ENCODE data around the gene PRKAR1B.

Gene PRKAR1B

DNA sequence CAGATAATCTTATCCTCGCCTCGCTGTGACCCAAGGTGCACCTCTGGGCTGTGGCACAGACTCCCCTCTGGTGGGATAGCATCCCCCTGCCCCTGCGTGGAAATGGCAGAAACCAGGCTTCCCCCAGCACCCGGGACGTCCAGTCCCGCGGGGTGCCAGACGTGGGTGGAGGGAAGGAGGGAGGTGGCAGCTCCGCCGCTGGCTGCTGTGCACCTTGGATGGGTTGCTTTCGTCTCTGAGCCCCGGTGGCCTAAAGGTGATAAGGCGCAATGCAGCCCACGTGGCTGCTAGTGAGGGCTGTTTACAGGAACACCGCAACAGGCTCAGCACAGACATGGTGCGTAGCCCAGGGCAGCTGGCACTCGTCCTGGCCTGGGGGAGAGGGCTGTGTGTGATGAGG, 193.8 kb downstream of the PRKAR1B start:
- no peak for TF ChIP-seq SUZ12 (IDR thresholded peaks at IDR 0.05; ENCODE audit: extremely low read depth, insufficient read depth, insufficient read length)
- no peak for TF ChIP-seq YY1 (IDR thresholded peaks at IDR 0.05; ENCODE audit: insufficient read depth, insufficient read length)
- TF ChIP-seq ZNF274 (IDR thresholded peaks at IDR 0.05; ENCODE audit: low read depth, low read length) = no peak
- Histone ChIP-seq H3K9ac (ENCODE audit: insufficient read length, low read depth) (no peak overlapping the region), H3K4me3 (ENCODE audit: insufficient read length, low read depth) (no peak overlapping the region), H3K36me3 (ENCODE audit: insufficient read depth, insufficient read length, low read length) (no peaks in the 10 kb centered on the region), H3K27me3 (ENCODE audit: insufficient read depth, insufficient read length) (no peaks in the 10 kb centered on the region), H3K4me1 (ENCODE audit: insufficient read depth, insufficient read length) (peaks cover 4% of the 10 kb centered on the region), H3K9me3 (ENCODE audit: insufficient read depth, low read length) (no peaks in the 10 kb centered on the region)
- no peak for DNase-seq (ENCODE audit: low read depth, low spot score)

- TF ChIP-seq ZNF274 (IDR thresholded peaks at IDR 0.05; ENCODE audit: low read depth, low read length) = no peak
- TF ChIP-seq YY1 (IDR thresholded peaks at IDR 0.05; ENCODE audit: insufficient read depth, insufficient read length) = no peak
- no peak for TF ChIP-seq SUZ12 (IDR thresholded peaks at IDR 0.05; ENCODE audit: extremely low read depth, insufficient read depth, insufficient read length)
- no peak for DNase-seq (ENCODE audit: low read depth, low spot score)
- Histone ChIP-seq H3K27me3 (ENCODE audit: insufficient read depth, insufficient read length) (no peaks in the 10 kb centered on the region), H3K4me3 (ENCODE audit: insufficient read length, low read depth) (no peak overlapping the region), H3K9me3 (ENCODE audit: insufficient read depth, low read length) (no peaks in the 10 kb centered on the region), H3K4me1 (ENCODE audit: insufficient read depth, insufficient read length) (peaks cover 4% of the 10 kb centered on the region), H3K9ac (ENCODE audit: insufficient read length, low read depth) (peak overlapping the region; percentile 44), H3K36me3 (ENCODE audit: insufficient read depth, insufficient read length, low read length) (no peaks in the 10 kb centered on the region)
Measured at GRCh38 chr7:532379-533143, 194.5 kb downstream of the PRKAR1B start.

DNA sequence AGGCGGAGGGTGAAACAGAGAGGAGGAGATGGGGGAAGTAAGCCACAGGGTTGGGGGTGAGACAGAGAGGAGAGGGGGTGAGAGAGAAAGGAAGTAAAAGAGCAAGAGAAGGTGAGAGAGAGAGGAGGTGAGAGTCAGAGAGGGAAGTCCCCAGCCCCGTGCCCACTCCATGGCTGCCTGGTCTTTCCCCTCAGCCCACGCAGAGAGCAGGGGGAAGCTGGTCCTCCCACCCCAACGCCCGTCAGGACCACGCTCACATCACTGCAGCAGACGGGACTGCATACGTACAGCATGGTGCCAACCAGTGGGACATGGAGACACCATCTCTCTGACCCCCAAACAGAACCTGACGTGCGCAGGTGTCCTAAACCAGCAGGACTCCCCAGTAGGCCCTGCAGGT, 195.3 kb downstream of the PRKAR1B start:
- Histone ChIP-seq H3K4me3 (ENCODE audit: insufficient read length, low read depth) (no peak overlapping the region), H3K36me3 (ENCODE audit: insufficient read depth, insufficient read length, low read length) (no peaks in the 10 kb centered on the region), H3K9ac (ENCODE audit: insufficient read length, low read depth) (no peak overlapping the region), H3K27me3 (ENCODE audit: insufficient read depth, insufficient read length) (no peaks in the 10 kb centered on the region), H3K4me1 (ENCODE audit: insufficient read depth, insufficient read length) (peaks cover 5% of the 10 kb centered on the region), H3K9me3 (ENCODE audit: insufficient read depth, low read length) (no peaks in the 10 kb centered on the region)
- TF ChIP-seq ZNF274 (IDR thresholded peaks at IDR 0.05; ENCODE audit: low read depth, low read length) (no peak), SUZ12 (IDR thresholded peaks at IDR 0.05; ENCODE audit: extremely low read depth, insufficient read depth, insufficient read length) (no peak), YY1 (IDR thresholded peaks at IDR 0.05; ENCODE audit: insufficient read depth, insufficient read length) (no peak)
- DNase-seq (ENCODE audit: low read depth, low spot score) = no peak

DNA sequence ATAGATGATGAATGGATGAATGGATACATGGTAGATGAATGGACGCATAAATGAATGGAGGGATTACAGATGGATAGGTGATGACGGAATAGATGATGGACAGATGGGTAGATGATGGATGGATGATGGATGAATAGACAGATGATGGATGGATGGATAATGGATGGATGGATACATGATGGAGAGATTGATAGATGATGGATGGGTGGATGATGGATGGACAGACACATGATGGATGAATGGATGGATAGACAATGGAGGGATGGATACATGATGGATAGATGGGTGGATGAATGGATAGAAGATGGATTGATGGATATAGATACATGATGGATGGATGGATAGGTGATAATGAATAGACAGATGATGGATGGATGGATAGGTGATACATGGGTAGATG, 198.6 kb downstream of the PRKAR1B start:
- H3K4me3 ChIP-seq (ENCODE audit: insufficient read length, low read depth) = no peak overlapping the region
- H3K9ac ChIP-seq (ENCODE audit: insufficient read length, low read depth) = no peak overlapping the region
- no peaks in the 10 kb centered on the region for H3K36me3 ChIP-seq (ENCODE audit: insufficient read depth, insufficient read length, low read length)
- H3K27me3 ChIP-seq (ENCODE audit: insufficient read depth, insufficient read length) = peaks cover 2% of the 10 kb centered on the region
- H3K9me3 ChIP-seq (ENCODE audit: insufficient read depth, low read length) = no peaks in the 10 kb centered on the region
- TF ChIP-seq YY1 (IDR thresholded peaks at IDR 0.05; ENCODE audit: insufficient read depth, insufficient read length) (no peak), SUZ12 (IDR thresholded peaks at IDR 0.05; ENCODE audit: extremely low read depth, insufficient read depth, insufficient read length) (no peak), ZNF274 (IDR thresholded peaks at IDR 0.05; ENCODE audit: low read depth, low read length) (no peak)
- no peak for DNase-seq (ENCODE audit: low read depth, low spot score)
- H3K4me1 ChIP-seq (ENCODE audit: insufficient read depth, insufficient read length) = peaks cover 15% of the 10 kb centered on the region

DNA sequence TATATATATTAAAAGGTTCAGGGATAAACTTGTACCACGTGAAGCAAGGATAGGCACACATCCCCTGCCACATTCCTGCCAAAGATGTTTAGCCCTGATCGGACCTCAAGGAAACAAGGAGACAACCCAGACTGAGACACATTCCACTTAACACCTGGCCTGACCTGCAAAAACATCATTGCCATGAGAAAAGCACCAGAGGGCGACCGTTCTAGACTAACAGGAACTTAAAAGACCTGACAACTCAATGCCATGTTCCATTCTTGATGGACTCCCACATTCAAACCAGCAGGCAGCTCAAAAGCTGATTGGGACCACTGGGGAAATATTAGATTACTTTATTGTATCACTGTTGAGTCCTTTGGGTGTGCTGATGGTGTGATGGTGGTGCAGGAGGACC, 199.4 kb downstream of the PRKAR1B start:
- Histone ChIP-seq H3K9me3 (ENCODE audit: insufficient read depth, low read length) (no peaks in the 10 kb centered on the region), H3K4me1 (ENCODE audit: insufficient read depth, insufficient read length) (peaks cover 22% of the 10 kb centered on the region), H3K9ac (ENCODE audit: insufficient read length, low read depth) (no peak overlapping the region), H3K36me3 (ENCODE audit: insufficient read depth, insufficient read length, low read length) (no peaks in the 10 kb centered on the region), H3K4me3 (ENCODE audit: insufficient read length, low read depth) (no peak overlapping the region), H3K27me3 (ENCODE audit: insufficient read depth, insufficient read length) (peaks cover 10% of the 10 kb centered on the region)
- TF ChIP-seq SUZ12 (IDR thresholded peaks at IDR 0.05; ENCODE audit: extremely low read depth, insufficient read depth, insufficient read length) = no peak
- TF ChIP-seq ZNF274 (IDR thresholded peaks at IDR 0.05; ENCODE audit: low read depth, low read length) = no peak
- TF ChIP-seq YY1 (IDR thresholded peaks at IDR 0.05; ENCODE audit: insufficient read depth, insufficient read length) = no peak
- DNase-seq (ENCODE audit: low read depth, low spot score) = no peak

- Histone ChIP-seq H3K4me3 (ENCODE audit: insufficient read length, low read depth) (no peak overlapping the region), H3K36me3 (ENCODE audit: insufficient read depth, insufficient read length, low read length) (no peaks in the 10 kb centered on the region), H3K4me1 (ENCODE audit: insufficient read depth, insufficient read length) (peaks cover 23% of the 10 kb centered on the region), H3K9ac (ENCODE audit: insufficient read length, low read depth) (peak overlapping the region; percentile 51), H3K9me3 (ENCODE audit: insufficient read depth, low read length) (no peaks in the 10 kb centered on the region), H3K27me3 (ENCODE audit: insufficient read depth, insufficient read length) (peaks cover 21% of the 10 kb centered on the region)
- DNase-seq (ENCODE audit: low read depth, low spot score) = no peak
- no peak for TF ChIP-seq SUZ12 (IDR thresholded peaks at IDR 0.05; ENCODE audit: extremely low read depth, insufficient read depth, insufficient read length)
- no peak for TF ChIP-seq ZNF274 (IDR thresholded peaks at IDR 0.05; ENCODE audit: low read depth, low read length)
- TF ChIP-seq YY1 (IDR thresholded peaks at IDR 0.05; ENCODE audit: insufficient read depth, insufficient read length) = no peak
Measured at GRCh38 chr7:526460-527034, 200.5 kb downstream of the PRKAR1B start.

- no peaks in the 10 kb centered on the region for H3K36me3 ChIP-seq (ENCODE audit: insufficient read depth, insufficient read length, low read length)
- H3K27me3 ChIP-seq (ENCODE audit: insufficient read depth, insufficient read length) = peaks cover 29% of the 10 kb centered on the region
- TF ChIP-seq ZNF274 (IDR thresholded peaks at IDR 0.05; ENCODE audit: low read depth, low read length) = no peak
- no peak for TF ChIP-seq SUZ12 (IDR thresholded peaks at IDR 0.05; ENCODE audit: extremely low read depth, insufficient read depth, insufficient read length)
- no peak for TF ChIP-seq YY1 (IDR thresholded peaks at IDR 0.05; ENCODE audit: insufficient read depth, insufficient read length)
- no peaks in the 10 kb centered on the region for H3K9me3 ChIP-seq (ENCODE audit: insufficient read depth, low read length)
- no peak overlapping the region for H3K4me3 ChIP-seq (ENCODE audit: insufficient read length, low read depth)
- H3K9ac ChIP-seq (ENCODE audit: insufficient read length, low read depth) = no peak overlapping the region
- no peak for DNase-seq (ENCODE audit: low read depth, low spot score)
- H3K4me1 ChIP-seq (ENCODE audit: insufficient read depth, insufficient read length) = peaks cover 28% of the 10 kb centered on the region
Measured at GRCh38 chr7:525740-526139, 201.3 kb downstream of the PRKAR1B start.

Data from NT2/D1 (cell line).